CD14-positive monocyte (primary cell): Measurements from ENCODE around the gene RASSF4. TPM values are rescaled to one million over a fixed set of nuclear protein-coding genes. Genes with fewer than 3 reads are reported as not detected.

Source experiments
- DNase-seq, 3 donors: peaks; one replicate each; pipeline ENCODE4 v3.0.0-alpha.2; 2011 to 2022
- H2AFZ ChIP-seq: 2 replicates; pipeline ENCODE4 v1.6.0; 2012; ENCODE audit warnings: mild to moderate bottlenecking, low read depth, low read length, inconsistent platforms; ENCODE audit not compliant: insufficient read depth, poor library complexity, severe bottlenecking
- H3K27ac ChIP-seq, 2 donors: 1 replicate in 1 of 2; 2 replicates in 1 of 2; pipeline ENCODE4 v1.5.1; 2012 to 2013; ENCODE audit warnings: low read length in 2 of 2, control low read depth in 1 of 2, inconsistent platforms in 1 of 2, low read depth in 1 of 2, mild to moderate bottlenecking in 1 of 2
- H3K27me3 ChIP-seq, 2 donors: one replicate each; pipeline versions ENCODE4 v1.6.0 to v1.6.1; 2011 to 2013; ENCODE audit warnings: low read length in 2 of 2; ENCODE audit not compliant: control insufficient read depth in 2 of 2, insufficient read depth in 2 of 2
- H3K36me3 ChIP-seq, 2 donors: replicated peaks in 1 of 2; 1 replicate in 1 of 2; 2 replicates in 1 of 2; pipeline versions ENCODE4 v1.5.1 to v1.6.1; 2012 to 2013; ENCODE audit warnings: low read length in 2 of 2, control low read depth in 1 of 2, inconsistent platforms in 1 of 2, mild to moderate bottlenecking in 1 of 2; ENCODE audit not compliant: insufficient read depth in 2 of 2, control insufficient read depth in 1 of 2
- H3K4me1 ChIP-seq, 2 donors: 1 replicate in 1 of 2; 2 replicates in 1 of 2; pipeline versions ENCODE4 v1.5.1 to v1.6.1; 2012 to 2013; ENCODE audit warnings: low read length in 2 of 2, control low read depth in 1 of 2, inconsistent platforms in 1 of 2, mild to moderate bottlenecking in 1 of 2, moderate library complexity in 1 of 2; ENCODE audit not compliant: insufficient read depth in 2 of 2, control insufficient read depth in 1 of 2
- H3K4me2 ChIP-seq: replicated peaks from 2 replicates; pipeline ENCODE3; 2012; ENCODE audit warnings: low read length, moderate library complexity, mild to moderate bottlenecking; ENCODE audit not compliant: poor library complexity, severe bottlenecking; ENCODE audit errors: extremely low read depth
- H3K4me3 ChIP-seq, 3 experiments: fragments of 200-600 bp in 1 of 3; sonication (generic) in 1 of 3; replicated peaks in 1 of 3; 1 replicate in 2 of 3; 2 replicates in 1 of 3; pipeline ENCODE4 v1.5.1; 2011 to 2013; ENCODE audit warnings: low read length in 3 of 3, mild to moderate bottlenecking in 3 of 3, control low read depth in 2 of 3, low read depth in 2 of 3, inconsistent platforms in 1 of 3, moderate library complexity in 1 of 3
- H3K79me2 ChIP-seq: 2 replicates; pipeline ENCODE4 v1.6.0; 2012; ENCODE audit warnings: mild to moderate bottlenecking, control low read depth, inconsistent platforms, low read length, moderate library complexity; ENCODE audit not compliant: insufficient read depth
- H3K9ac ChIP-seq: 2 replicates; pipeline ENCODE4 v1.6.0; 2017; ENCODE audit warnings: low read length, mild to moderate bottlenecking; ENCODE audit not compliant: insufficient read depth, poor library complexity, severe bottlenecking
- H3K9me3 ChIP-seq, 2 donors: replicated peaks in 1 of 2; 1 replicate in 1 of 2; 2 replicates in 1 of 2; pipeline versions ENCODE4 v1.5.1 to v1.6.1; 2012 to 2013; ENCODE audit warnings: low read length in 2 of 2, control low read depth in 1 of 2; ENCODE audit not compliant: control insufficient read depth in 1 of 2, insufficient read depth in 1 of 2
- H4K20me1 ChIP-seq: 2 replicates; pipeline ENCODE4 v1.6.0; 2012; ENCODE audit warnings: mild to moderate bottlenecking, low read length, control low read depth, moderate library complexity; ENCODE audit not compliant: insufficient read depth
- H3K27ac Mint-ChIP-seq, 7 donors: one replicate each; pipeline ENCODE4 v1.8.0; 2020; ENCODE audit warnings: mild to moderate bottlenecking in 7 of 7, mixed read lengths in 7 of 7, moderate library complexity in 6 of 7, inconsistent platforms in 2 of 7
- H3K27me3 Mint-ChIP-seq, 3 donors: one replicate each; pipeline ENCODE4 v1.8.0; 2021 to 2022; ENCODE audit warnings: low read depth in 3 of 3, mild to moderate bottlenecking in 3 of 3, mixed read lengths in 3 of 3, moderate library complexity in 3 of 3, inconsistent platforms in 1 of 3
- H3K36me3 Mint-ChIP-seq, 2 donors: one replicate each; pipeline ENCODE4 v1.8.0; 2020; ENCODE audit warnings: mixed read lengths in 2 of 2, inconsistent platforms in 1 of 2, mild to moderate bottlenecking in 1 of 2
- H3K4me1 Mint-ChIP-seq: one replicate; pipeline ENCODE4 v1.8.0; 2020; ENCODE audit warnings: mild to moderate bottlenecking, mixed read lengths
- H3K4me3 Mint-ChIP-seq, 2 donors: one replicate each; pipeline ENCODE4 v1.8.0; 2020; ENCODE audit warnings: mild to moderate bottlenecking in 2 of 2, mixed read lengths in 2 of 2, moderate library complexity in 1 of 2
- H3K9me3 Mint-ChIP-seq, 7 donors: one replicate each; pipeline ENCODE4 v1.8.0; 2020 to 2022; ENCODE audit warnings: mixed read lengths in 7 of 7, mild to moderate bottlenecking in 6 of 7, moderate library complexity in 6 of 7, inconsistent platforms in 2 of 7
- CTCF ChIP-seq: fragments of 200-600 bp; IDR thresholded peaks from one replicate; pipeline ENCODE4 v1.8.0; 2022; ENCODE audit warnings: antibody characterized with exemption, mild to moderate bottlenecking
- WGBS: methylation state at CpG from one replicate; pipeline ENCODE4 v1.1.5; 2013; ENCODE audit warnings: missing lambda C conversion rate; ENCODE audit not compliant: insufficient coverage; 5-methylcytosine and 5-hydroxymethylcytosine counted together
- intact Hi-C, 2 donors: fragments of 100-400 bp; cut with micrococcal nuclease; formaldehyde crosslinking; loops; one replicate each; pipeline versions ENCODE4 v1.15.0 to v1.15.1; 2023
- polyA plus RNA-seq, 3 donors: library from polyadenylated mRNA; depleted of rRNA in 1 of 3; unstranded in 2 of 3; stranded (reverse) in 1 of 3; fragments of 300-500 nt in 2 of 3; fragments of >200 nt in 1 of 3; fragmentation: Illumina TruSeq in 2 of 3; gene quantifications; 1 replicate in 2 of 3; 2 replicates in 1 of 3; pipeline ENCODE4 v1.2.3, GENCODE V29; 2012 to 2021

Gene RASSF4
- polyA plus RNA-seq, 3 donors: 117 to 290 (median 120) TPM

DNA sequence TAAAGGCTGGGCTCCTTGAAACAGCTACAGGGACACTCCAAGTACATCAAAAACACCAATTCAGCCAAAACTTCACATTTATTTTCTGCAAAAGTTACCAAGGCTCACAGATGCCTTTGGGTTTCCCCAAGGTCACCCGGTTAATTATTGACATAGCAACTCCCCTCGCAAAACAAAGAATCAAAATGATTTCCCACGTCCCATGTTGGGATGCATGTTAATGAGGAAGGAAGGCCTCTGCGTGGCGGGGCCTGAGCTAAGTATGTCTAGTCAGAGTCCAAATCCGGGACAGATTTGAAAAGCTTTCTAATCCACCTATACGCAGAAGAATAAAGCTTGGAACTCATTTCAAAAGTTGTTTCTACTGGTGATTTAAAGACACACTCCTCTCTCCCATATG is 49.0 kb upstream of the RASSF4 start:
- H3K4me1 ChIP-seq: peaks cover 29 to 50% of the 10 kb centered on the region in 2 donors
- H3K36me3 ChIP-seq: no peaks in the 10 kb centered on the region
- H4K20me1 ChIP-seq: no peaks in the 10 kb centered on the region
- H3K4me2 ChIP-seq: no peak overlapping the region
- Mint-ChIP-seq H3K4me3 (no peak overlapping the region), H3K27me3 (peaks cover 0 to 4% (median 2%) of the 10 kb centered on the region in 3 donors), H3K9me3 (peaks cover 0 to 2% (median 0%) of the 10 kb centered on the region in 7 donors), H3K4me1 (peaks cover 50% of the 10 kb centered on the region), H3K27ac (no peak overlapping the region), H3K36me3 (no peaks in the 10 kb centered on the region)
- intact Hi-C loops: no loop called here
- no peak overlapping the region for H3K9ac ChIP-seq
- H3K9me3 ChIP-seq: no peaks in the 10 kb centered on the region
- H3K27ac ChIP-seq: no peak overlapping the region
- 100% methylated on average over 3 of the region's 7 CpGs for WGBS
- H3K79me2 ChIP-seq: no peaks in the 10 kb centered on the region
- no peak overlapping the region for H3K4me3 ChIP-seq
- TF ChIP-seq CTCF: no peak
- H3K27me3 ChIP-seq: no peaks in the 10 kb centered on the region
- DNase-seq: no peak
- H2AFZ ChIP-seq: no peak overlapping the region

- Mint-ChIP-seq H3K36me3 (no peaks in the 10 kb centered on the region), H3K4me3 (no peak within 1 kb of the TSS), H3K4me1 (peaks cover 54% of the 10 kb centered on the region), H3K9me3 (peaks cover 0 to 2% (median 0%) of the 10 kb centered on the region in 7 donors), H3K27ac (peak within 1 kb of the TSS in 1 of 7 donors; percentile 6), H3K27me3 (peaks cover 0 to 4% (median 2%) of the 10 kb centered on the region in 3 donors)
- H3K27ac ChIP-seq: no peak within 1 kb of the TSS
- H3K27me3 ChIP-seq: no peaks in the 10 kb centered on the region
- intact Hi-C loops: no loop called here
- H3K4me1 ChIP-seq: peaks cover 29 to 54% of the 10 kb centered on the region in 2 donors
- no peak within 1 kb of the TSS for H3K4me3 ChIP-seq
- WGBS: 93% methylated on average over 8 of the region's 12 CpGs
- H2AFZ ChIP-seq: no peak within 1 kb of the TSS
- no peaks in the 10 kb centered on the region for H3K36me3 ChIP-seq
- no peak within 1 kb of the TSS for H3K4me2 ChIP-seq
- no peaks in the 10 kb centered on the region for H3K79me2 ChIP-seq
- no peak for TF ChIP-seq CTCF
- no peak for DNase-seq
- H4K20me1 ChIP-seq: no peaks in the 10 kb centered on the region
- H3K9ac ChIP-seq: no peak within 1 kb of the TSS
- H3K9me3 ChIP-seq: no peaks in the 10 kb centered on the region
Observed at GRCh38 chr10:44911081-44911540, 48.5 kb upstream of the RASSF4 start, which contains the start of gene TMEM72. Gene TMEM72 (plus strand): TSS chr10:44911337. CDS start chr10:44911513, 176 bp downstream.
